Effector memory CD4-positive, alpha-beta T cell (primary cell): ENCODE data around the gene FIS1.
"Not testable (repeated sequence)": the region's sequence is repeated elsewhere in the genome, so short reads cannot be mapped to it uniquely, and the experiment has no call there.

Source experiments
- DNase-seq, 3 donors: peaks; one replicate each; pipeline ENCODE4 v3.0.0-alpha.2; 2020
- H3K27ac ChIP-seq: 2 replicates; pipeline ENCODE4 v1.7.0; 2013; ENCODE audit warnings: mild to moderate bottlenecking, low read length, moderate library complexity; ENCODE audit not compliant: insufficient read depth, poor library complexity, severe bottlenecking
- H3K27me3 ChIP-seq: replicated peaks from 2 replicates; pipeline ENCODE4 v1.7.0; 2013; ENCODE audit warnings: mild to moderate bottlenecking, low read length; ENCODE audit not compliant: insufficient read depth, control insufficient read depth, poor library complexity, severe bottlenecking
- H3K36me3 ChIP-seq: 2 replicates; pipeline ENCODE4 v1.7.0; 2013; ENCODE audit warnings: mild to moderate bottlenecking, low read length, moderate library complexity; ENCODE audit not compliant: control insufficient read depth, insufficient read depth
- H3K4me1 ChIP-seq: 2 replicates; pipeline ENCODE4 v1.7.0; 2013; ENCODE audit warnings: low read length, mild to moderate bottlenecking; ENCODE audit not compliant: control insufficient read depth, insufficient read depth, poor library complexity, severe bottlenecking
- H3K4me3 ChIP-seq: 2 replicates; pipeline ENCODE4 v1.7.0; 2013; ENCODE audit warnings: low read length, low read depth, mild to moderate bottlenecking; ENCODE audit not compliant: insufficient read depth, poor library complexity, severe bottlenecking
- H3K9me3 ChIP-seq: 2 replicates; pipeline ENCODE4 v1.7.0; 2013; ENCODE audit warnings: mild to moderate bottlenecking, low read length, moderate library complexity; ENCODE audit not compliant: control insufficient read depth

FIS1 gene

GRCh38 chr7:101285171-101285570, 40.3 kb upstream of the FIS1 start:
- no peak for DNase-seq
- Histone ChIP-seq H3K27me3 (no peaks in the 10 kb centered on the region), H3K4me3 (no peak overlapping the region), H3K36me3 (no peaks in the 10 kb centered on the region), H3K9me3 (no peaks in the 10 kb centered on the region), H3K4me1 (peaks cover 5% of the 10 kb centered on the region), H3K27ac (no peak overlapping the region)

GRCh38 chr7:101280912-101281311, 36.0 kb upstream of the FIS1 start:
- not testable (repeated sequence) for H3K4me3 ChIP-seq, H3K27me3 ChIP-seq, DNase-seq, H3K36me3 ChIP-seq, H3K27ac ChIP-seq, H3K9me3 ChIP-seq, H3K4me1 ChIP-seq

- H3K27ac ChIP-seq, result no peak overlapping the region
- no peak for DNase-seq
- H3K4me1 ChIP-seq, result peaks cover 5% of the 10 kb centered on the region
- no peak overlapping the region for H3K4me3 ChIP-seq
- no peaks in the 10 kb centered on the region for H3K9me3 ChIP-seq
- no peaks in the 10 kb centered on the region for H3K27me3 ChIP-seq
- no peaks in the 10 kb centered on the region for H3K36me3 ChIP-seq
Observed at GRCh38 chr7:101278461-101279292, 33.8 kb upstream of the FIS1 start.

GRCh38 chr7:101277155-101277554, 32.3 kb upstream of the FIS1 start:
- H3K27me3 ChIP-seq, result no peaks in the 10 kb centered on the region
- H3K36me3 ChIP-seq, result no peaks in the 10 kb centered on the region
- no peaks in the 10 kb centered on the region for H3K9me3 ChIP-seq
- no peak for DNase-seq
- H3K4me3 ChIP-seq, result no peak overlapping the region
- no peaks in the 10 kb centered on the region for H3K4me1 ChIP-seq
- no peak overlapping the region for H3K27ac ChIP-seq

- Histone ChIP-seq H3K4me1 (no peaks in the 10 kb centered on the region), H3K27ac (no peak overlapping the region), H3K27me3 (no peaks in the 10 kb centered on the region), H3K9me3 (no peaks in the 10 kb centered on the region), H3K4me3 (no peak overlapping the region), H3K36me3 (no peaks in the 10 kb centered on the region)
- DNase-seq, result no peak
Observed at GRCh38 chr7:101273206-101273605, 28.3 kb upstream of the FIS1 start.

GRCh38 chr7:101271021-101271420, 26.1 kb upstream of the FIS1 start:
- no peak for DNase-seq
- Histone ChIP-seq H3K4me3 (no peak overlapping the region), H3K27ac (no peak overlapping the region), H3K36me3 (no peaks in the 10 kb centered on the region), H3K27me3 (no peaks in the 10 kb centered on the region), H3K4me1 (no peaks in the 10 kb centered on the region), H3K9me3 (no peaks in the 10 kb centered on the region)

GRCh38 chr7:101269664-101270063, 24.8 kb upstream of the FIS1 start:
- Histone ChIP-seq H3K9me3 (no peaks in the 10 kb centered on the region), H3K27ac (no peak overlapping the region), H3K4me1 (no peaks in the 10 kb centered on the region), H3K4me3 (no peak overlapping the region), H3K27me3 (no peaks in the 10 kb centered on the region), H3K36me3 (no peaks in the 10 kb centered on the region)
- DNase-seq, result no peak

GRCh38 chr7:101265622-101266516, 21.0 kb upstream of the FIS1 start:
- H3K36me3 ChIP-seq, result no peaks in the 10 kb centered on the region
- no peak overlapping the region for H3K4me3 ChIP-seq
- no peaks in the 10 kb centered on the region for H3K9me3 ChIP-seq
- DNase-seq, result no peak
- no peak overlapping the region for H3K27ac ChIP-seq
- H3K4me1 ChIP-seq, result no peaks in the 10 kb centered on the region
- H3K27me3 ChIP-seq, result no peaks in the 10 kb centered on the region

- not testable (repeated sequence) for H3K4me3 ChIP-seq, DNase-seq, H3K27me3 ChIP-seq, H3K36me3 ChIP-seq, H3K9me3 ChIP-seq, H3K27ac ChIP-seq, H3K4me1 ChIP-seq
Observed at GRCh38 chr7:101264102-101264706, 19.3 kb upstream of the FIS1 start.
